A549 (cell line): Measurements from ENCODE around the gene ZC3H11A.

Experiments used
- CHD2 ChIP-seq: fragments of 150-350 bp; IDR thresholded peaks from 2 replicates; pipeline ENCODE4 v1.6.1; 2014; ENCODE audit warnings: low read length; ENCODE audit not compliant: partially characterized antibody
- CHD4 ChIP-seq: fragments of 200-600 bp; sonication (generic); IDR thresholded peaks from 2 replicates; pipeline ENCODE4 v1.6.1; 2016; ENCODE audit warnings: antibody characterized with exemption, mild to moderate bottlenecking, borderline replicate concordance
- ELK1 ChIP-seq: fragments of 150-350 bp; IDR thresholded peaks from 2 replicates; pipeline ENCODE4 v1.6.1; 2014; ENCODE audit warnings: low read depth, mild to moderate bottlenecking, low read length
- EP300 ChIP-seq, 2 experiments: fragments of >200 bp; sonication (Bioruptor Twin); formaldehyde crosslinking; IDR thresholded peaks; 2 replicates in 1 of 2; 3 replicates in 1 of 2; pipeline ENCODE4 v1.6.1; 2016 to 2017
- PHF8 ChIP-seq: fragments of 200-600 bp; sonication (generic); IDR thresholded peaks from 2 replicates; pipeline ENCODE4 v1.6.1; 2016; ENCODE audit warnings: low read depth, mild to moderate bottlenecking, antibody characterized with exemption, moderate library complexity, borderline replicate concordance
- POLR2A ChIP-seq: IDR thresholded peaks from 2 replicates; pipeline ENCODE4 v1.6.1; 2012; ENCODE audit warnings: mild to moderate bottlenecking, low read length
- RAD21 ChIP-seq, 2 experiments: fragments of >200 bp in 1 of 2; sonication (Bioruptor Twin) in 1 of 2; formaldehyde crosslinking in 1 of 2; IDR thresholded peaks in 1 of 2; conservative IDR thresholded peaks in 1 of 2; 2 replicates in 1 of 2; 3 replicates in 1 of 2; pipeline ENCODE4 v1.6.1; 2012 to 2018; ENCODE audit warnings: inconsistent platforms in 1 of 2
- TF ChIP-seq, protein P1 (sequence below): fragments of >200 bp; sonication (Bioruptor Twin); formaldehyde crosslinking; IDR thresholded peaks from 3 replicates; pipeline ENCODE4 v1.5.1; 2016
- TF ChIP-seq, protein P2 (sequence below): fragments of 200-600 bp; sonication (generic); IDR thresholded peaks from 2 replicates; pipeline ENCODE4 v1.6.1; 2016; ENCODE audit warnings: antibody characterized with exemption, mild to moderate bottlenecking, moderate library complexity
- TF ChIP-seq, protein P3 (sequence below): IDR thresholded peaks from 2 replicates; pipeline ENCODE4 v1.6.1; 2012; ENCODE audit warnings: low read depth, borderline replicate concordance

- TF ChIP-seq, protein P1, sequence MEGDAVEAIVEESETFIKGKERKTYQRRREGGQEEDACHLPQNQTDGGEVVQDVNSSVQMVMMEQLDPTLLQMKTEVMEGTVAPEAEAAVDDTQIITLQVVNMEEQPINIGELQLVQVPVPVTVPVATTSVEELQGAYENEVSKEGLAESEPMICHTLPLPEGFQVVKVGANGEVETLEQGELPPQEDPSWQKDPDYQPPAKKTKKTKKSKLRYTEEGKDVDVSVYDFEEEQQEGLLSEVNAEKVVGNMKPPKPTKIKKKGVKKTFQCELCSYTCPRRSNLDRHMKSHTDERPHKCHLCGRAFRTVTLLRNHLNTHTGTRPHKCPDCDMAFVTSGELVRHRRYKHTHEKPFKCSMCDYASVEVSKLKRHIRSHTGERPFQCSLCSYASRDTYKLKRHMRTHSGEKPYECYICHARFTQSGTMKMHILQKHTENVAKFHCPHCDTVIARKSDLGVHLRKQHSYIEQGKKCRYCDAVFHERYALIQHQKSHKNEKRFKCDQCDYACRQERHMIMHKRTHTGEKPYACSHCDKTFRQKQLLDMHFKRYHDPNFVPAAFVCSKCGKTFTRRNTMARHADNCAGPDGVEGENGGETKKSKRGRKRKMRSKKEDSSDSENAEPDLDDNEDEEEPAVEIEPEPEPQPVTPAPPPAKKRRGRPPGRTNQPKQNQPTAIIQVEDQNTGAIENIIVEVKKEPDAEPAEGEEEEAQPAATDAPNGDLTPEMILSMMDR = no peak
- TF ChIP-seq EP300 (IDR thresholded peaks at IDR 0.05) (no peak), CHD2 (no peak), ELK1 (no peak), POLR2A (no peak), PHF8 (no peak), RAD21 (conservative IDR thresholded peaks at IDR 0.05 in 1 of 2, IDR thresholded peaks at IDR 0.05 in 1 of 2) (no peak), CHD4 (no peak)
- TF ChIP-seq, protein P2, sequence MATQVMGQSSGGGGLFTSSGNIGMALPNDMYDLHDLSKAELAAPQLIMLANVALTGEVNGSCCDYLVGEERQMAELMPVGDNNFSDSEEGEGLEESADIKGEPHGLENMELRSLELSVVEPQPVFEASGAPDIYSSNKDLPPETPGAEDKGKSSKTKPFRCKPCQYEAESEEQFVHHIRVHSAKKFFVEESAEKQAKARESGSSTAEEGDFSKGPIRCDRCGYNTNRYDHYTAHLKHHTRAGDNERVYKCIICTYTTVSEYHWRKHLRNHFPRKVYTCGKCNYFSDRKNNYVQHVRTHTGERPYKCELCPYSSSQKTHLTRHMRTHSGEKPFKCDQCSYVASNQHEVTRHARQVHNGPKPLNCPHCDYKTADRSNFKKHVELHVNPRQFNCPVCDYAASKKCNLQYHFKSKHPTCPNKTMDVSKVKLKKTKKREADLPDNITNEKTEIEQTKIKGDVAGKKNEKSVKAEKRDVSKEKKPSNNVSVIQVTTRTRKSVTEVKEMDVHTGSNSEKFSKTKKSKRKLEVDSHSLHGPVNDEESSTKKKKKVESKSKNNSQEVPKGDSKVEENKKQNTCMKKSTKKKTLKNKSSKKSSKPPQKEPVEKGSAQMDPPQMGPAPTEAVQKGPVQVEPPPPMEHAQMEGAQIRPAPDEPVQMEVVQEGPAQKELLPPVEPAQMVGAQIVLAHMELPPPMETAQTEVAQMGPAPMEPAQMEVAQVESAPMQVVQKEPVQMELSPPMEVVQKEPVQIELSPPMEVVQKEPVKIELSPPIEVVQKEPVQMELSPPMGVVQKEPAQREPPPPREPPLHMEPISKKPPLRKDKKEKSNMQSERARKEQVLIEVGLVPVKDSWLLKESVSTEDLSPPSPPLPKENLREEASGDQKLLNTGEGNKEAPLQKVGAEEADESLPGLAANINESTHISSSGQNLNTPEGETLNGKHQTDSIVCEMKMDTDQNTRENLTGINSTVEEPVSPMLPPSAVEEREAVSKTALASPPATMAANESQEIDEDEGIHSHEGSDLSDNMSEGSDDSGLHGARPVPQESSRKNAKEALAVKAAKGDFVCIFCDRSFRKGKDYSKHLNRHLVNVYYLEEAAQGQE = no peak
- TF ChIP-seq, protein P3, sequence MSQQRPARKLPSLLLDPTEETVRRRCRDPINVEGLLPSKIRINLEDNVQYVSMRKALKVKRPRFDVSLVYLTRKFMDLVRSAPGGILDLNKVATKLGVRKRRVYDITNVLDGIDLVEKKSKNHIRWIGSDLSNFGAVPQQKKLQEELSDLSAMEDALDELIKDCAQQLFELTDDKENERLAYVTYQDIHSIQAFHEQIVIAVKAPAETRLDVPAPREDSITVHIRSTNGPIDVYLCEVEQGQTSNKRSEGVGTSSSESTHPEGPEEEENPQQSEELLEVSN = no peak
Observed at GRCh38 chr1:203789966-203790365, 5.5 kb upstream of the ZC3H11A start.
